Measurements from ENCODE around the gene KCNT1.

The KCNT1 gene

GRCh38 chr9:135701067-135701958 is 672 bp upstream of the KCNT1 start:
- DNase-seq: no peak

- DNase-seq: no peak
These were observed 1.7 kb downstream of the KCNT1 start for GRCh38 chr9:135703726-135704125.

GRCh38 chr9:135704483-135704882 is 2.5 kb downstream of the KCNT1 start:
- no peak for DNase-seq

GRCh38 chr9:135705376-135705775 is 3.4 kb downstream of the KCNT1 start:
- no peak for DNase-seq

GRCh38 chr9:135706288-135706687 is 4.3 kb downstream of the KCNT1 start:
- no peak for DNase-seq

- no peak for DNase-seq
These were observed 5.5 kb downstream of the KCNT1 start for GRCh38 chr9:135707252-135708138.

- no peak for DNase-seq
These were observed 6.2 kb downstream of the KCNT1 start for GRCh38 chr9:135708164-135708563.

- no peak for DNase-seq
These were observed 9.4 kb downstream of the KCNT1 start for GRCh38 chr9:135711391-135711790.

GRCh38 chr9:135711881-135712280 is 9.9 kb downstream of the KCNT1 start:
- no peak for DNase-seq

GRCh38 chr9:135712613-135713295 is 10.8 kb downstream of the KCNT1 start:
- DNase-seq: no peak

GRCh38 chr9:135714242-135715055 is 12.5 kb downstream of the KCNT1 start:
- DNase-seq: no peak

- DNase-seq: no peak
These were observed 13.1 kb downstream of the KCNT1 start for GRCh38 chr9:135715056-135715595.

GRCh38 chr9:135716045-135716444 is 14.1 kb downstream of the KCNT1 start:
- no peak for DNase-seq

GRCh38 chr9:135717410-135717809 is 15.4 kb downstream of the KCNT1 start:
- no peak for DNase-seq

GRCh38 chr9:135718616-135719015 is 16.6 kb downstream of the KCNT1 start:
- DNase-seq: no peak

- DNase-seq: no peak
These were observed 17.5 kb downstream of the KCNT1 start for GRCh38 chr9:135719472-135719871.

- DNase-seq: no peak
These were observed 20.4 kb downstream of the KCNT1 start for GRCh38 chr9:135722365-135722764.

- DNase-seq: no peak
These were observed 22.3 kb downstream of the KCNT1 start for GRCh38 chr9:135724186-135724787.

- DNase-seq: no peak
These were observed 24.3 kb downstream of the KCNT1 start for GRCh38 chr9:135726138-135726853.

- no peak for DNase-seq
These were observed 25.4 kb downstream of the KCNT1 start for GRCh38 chr9:135727257-135727875.
